Measurements from ENCODE around the gene F2RL3. TPM values are rescaled to one million over a fixed set of nuclear protein-coding genes. Genes with fewer than 3 reads are reported as not detected.

The F2RL3 gene
- total and polyA plus RNA-seq, 9 of the 15 experiments (the other 6 are each of a cell fraction or from before 2014, with no cell fraction given), result 1.4 to 27.6 (median 11.9) TPM

GRCh38 chr19:16896146-16897028 is 7.6 kb downstream of the F2RL3 start (continued):
- TF ChIP-seq KAT7 (CRISPR knock-in tag; IDR thresholded peaks at IDR 0.05; ENCODE audit: borderline replicate concordance), result 0 out of 2 replicates have a peak, but pooled peaks have one; percentile 75
- TF ChIP-seq THRB (CRISPR knock-in tag; conservative IDR thresholded peaks at IDR 0.05), result peak; percentile 17; the same call in 1 of the 2 replicates
- peak; percentile 49 for TF ChIP-seq VEZF1 (CRISPR knock-in tag; IDR thresholded peaks at IDR 0.05)
- TF ChIP-seq POLR2AphosphoS2 (IDR thresholded peaks at IDR 0.05; ENCODE audit: low read length), result 0 out of 2 replicates have a peak, but pooled peaks have one; percentile 1
- TF ChIP-seq PRPF4 (IDR thresholded peaks at IDR 0.05; ENCODE audit: insufficient read depth, low read depth, low read length, poor library complexity, severe bottlenecking), result peak; percentile 6
- 0 out of 2 replicates have a peak, but pooled peaks have one; percentile 28 for TF ChIP-seq ATF7 (IDR thresholded peaks at IDR 0.05)
- 0 out of 2 replicates have a peak, but pooled peaks have one; percentile 26 for TF ChIP-seq MBD2 (IDR thresholded peaks at IDR 0.05; ENCODE audit: borderline replicate concordance, low read depth)
- 0 out of 2 replicates have a peak, but pooled peaks have one; percentile 25 for TF ChIP-seq KLF16 (IDR thresholded peaks at IDR 0.05)
- TF ChIP-seq ARID1B (IDR thresholded peaks at IDR 0.05), result peak; percentile 44; the same call in 1 of the 2 replicates
- TF ChIP-seq ZBTB1 (CRISPR knock-in tag; IDR thresholded peaks at IDR 0.05; ENCODE audit: borderline replicate concordance, low read depth), result peak; percentile 74
- TF ChIP-seq POLR2B (IDR thresholded peaks at IDR 0.05; ENCODE audit: low read depth, partially characterized antibody), result peak; percentile 51
- TF ChIP-seq MCM5 (IDR thresholded peaks at IDR 0.05; ENCODE audit: low read depth), result no peak
- TF ChIP-seq ATF1 (CRISPR knock-in tag; IDR thresholded peaks at IDR 0.05), result no peak
- TF ChIP-seq ATF1 (tag; IDR thresholded peaks at IDR 0.05), result peak; percentile 36
- no peak for TF ChIP-seq RCOR1 (IDR thresholded peaks at IDR 0.05; ENCODE audit: borderline replicate concordance in 1 of 2, low read depth in 2 of 2, low read length in 2 of 2)
- TF ChIP-seq POLR2G (IDR thresholded peaks at IDR 0.05; ENCODE audit: low read depth, low read length), result peak; percentile 81
- TF ChIP-seq KDM4B (IDR thresholded peaks at IDR 0.05; ENCODE audit: borderline replicate concordance in 2 of 2, low read depth in 1 of 2), result 0 out of 4 replicates have a peak, but pooled peaks of 1 of the 2 experiments have one; percentile 9
- no peak for TF ChIP-seq IRF1 (CRISPR knock-in tag; IDR thresholded peaks at IDR 0.05; ENCODE audit: borderline replicate concordance)
- TF ChIP-seq SMAD4 (CRISPR knock-in tag; conservative IDR thresholded peaks at IDR 0.05), result 0 out of 2 replicates have a peak, but pooled peaks have one; percentile 29
- TF ChIP-seq FUS (optimal IDR thresholded peaks at IDR 0.05; ENCODE audit: low read depth, low read length), result peak; percentile 80
- TF ChIP-seq ILF3 (IDR thresholded peaks at IDR 0.05; ENCODE audit: borderline replicate concordance), result peak; percentile 69; the same call in 1 of the 2 replicates
- TF ChIP-seq ZSCAN29 (IDR thresholded peaks at IDR 0.05), result 0 out of 2 replicates have a peak, but pooled peaks have one; percentile 42
- TF ChIP-seq NR2C2 (CRISPR knock-in tag; IDR thresholded peaks at IDR 0.05), result no peak
- TF ChIP-seq NR2C2 (tag; IDR thresholded peaks at IDR 0.05), result peak; percentile 50; the same call in 1 of the 2 replicates
- peak; percentile 16; the same call in 1 of the 2 replicates for TF ChIP-seq MYNN (IDR thresholded peaks at IDR 0.05)
- TF ChIP-seq MYNN (CRISPR knock-in tag; IDR thresholded peaks at IDR 0.05), result no peak
